T-helper 22 cell (primary cell): Measurements from ENCODE around the gene ANO10.
"Not testable (repeated sequence)": the region's sequence is repeated elsewhere in the genome, so short reads cannot be mapped to it uniquely, and the experiment has no call there.

ENCODE experiments used
- DNase-seq: peaks from one replicate; pipeline ENCODE4 v3.0.0-alpha.2; 2020; ENCODE audit warnings: low read depth

ANO10 gene

DNA sequence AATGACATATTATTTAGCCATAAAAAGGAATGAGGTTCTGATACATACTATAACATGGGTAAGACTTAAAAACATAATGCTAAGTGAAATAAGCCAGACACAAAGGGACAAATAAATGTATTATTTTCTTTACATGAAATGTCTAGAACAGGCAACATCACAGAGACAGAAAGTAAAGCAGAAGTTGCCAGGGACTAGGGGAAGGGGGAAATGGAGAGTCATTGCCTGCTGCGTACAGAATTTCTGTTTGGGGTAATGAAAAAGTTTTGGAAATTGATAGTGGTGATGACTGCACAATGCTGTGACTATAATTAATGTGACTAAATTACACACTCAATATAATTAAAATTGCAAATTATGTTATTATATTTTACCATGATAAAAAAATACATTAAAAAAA is 99.9 kb downstream of the ANO10 start:
- no peak for DNase-seq

DNA sequence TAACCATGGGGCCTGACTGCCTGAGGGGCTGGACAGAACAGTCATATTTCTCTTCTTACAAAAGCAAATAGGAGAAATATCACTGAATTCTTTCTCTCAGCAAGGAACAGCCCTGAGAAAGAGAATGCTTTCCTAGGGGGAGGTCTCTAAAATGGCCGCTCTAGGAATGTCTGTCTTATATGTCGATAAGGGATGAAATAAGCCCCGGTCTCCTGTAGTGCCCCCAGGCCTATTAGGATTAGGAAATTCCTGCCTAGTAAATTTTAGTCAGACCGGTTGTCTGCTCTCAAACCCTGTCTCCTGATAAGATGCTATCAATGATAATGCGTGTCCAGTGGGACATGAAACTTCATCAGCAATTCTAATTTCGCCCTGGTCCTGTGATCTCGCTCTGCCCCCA is 103.3 kb downstream of the ANO10 start:
- not testable (repeated sequence) for DNase-seq

DNA sequence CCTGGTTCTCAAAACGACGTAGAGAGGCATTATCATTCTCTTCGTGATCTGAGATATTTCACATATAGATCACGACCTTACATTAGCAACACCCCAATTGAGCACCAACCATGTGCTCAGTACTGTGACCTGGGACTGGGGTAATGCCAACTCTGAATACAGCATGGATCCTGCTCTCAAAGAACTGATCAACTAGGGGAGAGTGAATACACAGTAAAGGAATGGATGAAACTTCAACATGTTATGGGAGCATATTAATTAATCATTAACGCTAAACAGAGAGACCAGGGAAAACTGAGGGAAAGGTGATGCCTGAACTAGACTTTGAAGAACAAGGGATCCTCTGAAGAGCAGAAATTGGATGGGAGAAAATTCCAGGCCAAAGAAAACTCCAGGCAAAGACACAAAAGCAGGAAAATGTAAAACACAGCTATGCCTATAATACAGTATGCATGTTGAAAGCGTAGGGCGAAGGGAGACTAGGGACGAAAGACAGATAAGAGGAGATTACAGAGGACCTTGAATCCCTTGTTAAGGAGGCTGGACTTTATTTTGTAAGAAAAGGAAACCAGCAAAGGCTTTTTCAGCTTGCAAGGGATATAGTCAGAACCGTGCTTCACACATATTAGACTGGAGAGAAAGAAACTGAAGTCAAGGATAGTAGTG is 105.7 kb downstream of the ANO10 start:
- no peak for DNase-seq

DNA sequence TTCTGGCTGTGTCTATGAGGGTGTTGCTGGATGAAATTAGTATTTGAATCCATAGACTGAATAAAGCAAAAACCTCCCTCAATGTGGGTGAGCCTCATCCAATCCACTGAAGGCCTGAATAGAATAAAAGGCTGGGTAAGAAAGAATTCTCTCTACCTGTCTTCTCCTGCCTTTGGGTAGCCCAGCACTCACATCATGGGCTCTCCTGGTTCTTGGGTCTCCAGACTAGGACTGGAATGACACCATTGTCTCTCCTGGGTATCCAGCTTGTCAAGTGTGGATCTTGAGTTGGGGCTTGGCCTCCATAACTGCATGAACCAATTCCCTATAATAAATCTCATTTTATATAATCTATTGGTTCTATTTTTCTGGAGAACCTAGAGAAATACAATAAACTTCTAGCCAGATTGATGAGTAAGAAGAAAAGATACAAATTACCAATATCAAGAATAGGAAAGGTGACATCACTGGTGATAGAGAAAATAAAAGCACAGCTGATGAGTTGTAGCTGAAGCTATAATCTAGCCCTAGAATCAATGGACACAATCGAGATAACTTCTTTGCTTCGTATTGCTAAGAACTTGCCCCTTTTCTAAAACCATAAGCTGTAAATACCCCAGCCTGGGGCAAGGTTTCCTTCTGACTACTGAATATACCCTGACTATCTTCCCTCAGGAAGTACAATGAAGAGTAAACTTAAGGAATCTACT is 106.4 kb downstream of the ANO10 start:
- no peak for DNase-seq

DNA sequence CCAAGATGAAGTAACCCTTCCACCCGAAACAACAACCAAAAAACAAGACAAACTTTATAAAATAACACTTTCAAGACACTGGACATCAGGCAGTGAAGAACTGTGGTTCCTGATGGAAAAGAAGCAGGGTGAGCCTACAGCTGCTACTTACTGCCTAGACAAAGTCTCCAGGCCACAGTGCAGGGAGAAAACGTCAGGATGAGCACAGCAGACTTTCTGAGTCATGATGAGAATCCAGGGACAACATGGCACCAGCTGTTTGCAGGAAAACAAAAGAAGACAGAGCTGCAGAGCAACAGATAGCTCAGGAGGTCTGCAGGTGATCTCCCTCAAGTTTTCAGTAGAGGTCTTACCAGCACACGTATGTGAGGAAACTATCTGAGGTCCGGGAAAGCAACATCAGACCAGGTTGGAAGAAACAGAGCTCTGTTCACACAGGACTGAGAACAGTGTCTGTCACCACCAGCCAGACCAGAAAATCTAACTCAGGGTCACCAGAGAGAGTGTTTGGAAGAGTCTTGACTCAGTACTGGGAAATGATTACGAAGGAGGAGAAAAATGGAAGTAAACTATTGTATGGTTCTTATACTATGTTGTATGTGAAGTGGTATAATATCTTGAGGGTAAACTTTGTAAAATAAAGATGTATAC is 108.9 kb downstream of the ANO10 start:
- DNase-seq, result no peak

DNA sequence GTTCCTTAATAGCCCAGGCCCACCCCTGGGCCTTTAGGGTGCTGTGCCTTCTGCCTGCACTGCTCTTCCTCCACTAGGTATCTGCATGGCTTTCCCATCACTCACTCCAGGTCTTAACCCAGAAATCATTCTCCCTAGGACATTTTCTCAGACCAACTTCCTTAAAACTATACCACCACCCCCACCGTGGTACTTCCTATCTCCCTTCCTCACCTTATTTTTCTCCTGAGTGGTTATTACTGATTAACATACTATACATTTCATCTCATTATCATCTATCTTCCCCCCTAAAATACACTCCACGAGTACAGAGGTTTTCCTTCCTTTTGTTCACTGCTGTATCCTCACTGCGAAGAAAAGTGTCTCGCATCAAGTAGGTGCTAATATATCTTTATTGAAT is 115.2 kb downstream of the ANO10 start:
- no peak for DNase-seq

DNA sequence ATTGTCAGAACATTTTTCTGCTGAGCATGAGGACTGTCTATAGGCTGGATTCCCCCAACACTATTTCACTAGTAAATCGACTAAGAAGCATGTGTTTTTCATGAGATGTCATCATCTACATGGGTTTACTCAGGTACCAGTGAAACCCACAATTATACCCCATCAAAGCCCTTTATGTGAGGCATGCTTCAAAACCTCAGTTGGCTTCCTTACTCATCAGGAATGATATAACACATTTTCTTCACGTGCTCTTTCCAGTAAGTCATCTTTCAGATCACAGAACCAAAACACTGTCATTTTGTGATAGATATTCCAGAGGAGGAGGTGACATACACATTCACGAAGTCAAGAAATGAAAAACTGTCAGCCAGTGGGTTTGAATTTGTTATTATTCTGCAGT is 116.5 kb downstream of the ANO10 start:
- DNase-seq, result no peak

DNA sequence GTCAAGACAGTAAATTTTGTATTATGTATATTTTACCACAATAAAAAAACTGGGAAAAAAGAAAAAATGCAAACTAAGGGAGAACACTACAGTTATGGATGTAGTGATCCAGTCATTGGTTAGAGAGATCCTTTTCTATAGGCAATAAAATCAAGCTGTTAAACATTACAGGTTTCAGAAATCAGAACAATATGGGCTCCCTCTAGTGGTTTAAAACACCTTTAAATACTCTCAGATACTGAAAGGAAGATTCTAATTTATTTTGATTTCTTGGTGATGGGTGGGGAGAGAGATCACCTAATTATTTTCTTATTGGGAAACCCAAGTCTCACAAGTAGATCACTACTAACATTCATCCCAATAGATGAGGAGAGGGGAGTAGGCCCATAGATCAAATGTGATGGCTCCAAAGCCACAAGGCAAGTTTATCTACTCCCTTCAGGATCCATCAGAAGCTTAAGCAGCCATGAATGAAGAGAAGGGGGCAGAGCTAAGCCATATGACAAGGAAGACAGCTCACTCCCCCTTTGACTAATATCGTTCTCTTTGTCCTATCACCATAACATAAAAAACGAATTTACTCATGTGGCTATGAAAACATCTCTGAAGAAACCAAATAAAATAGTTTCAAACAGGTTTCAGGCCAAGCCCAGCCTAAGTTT is 118.6 kb downstream of the ANO10 start:
- no peak for DNase-seq

DNA sequence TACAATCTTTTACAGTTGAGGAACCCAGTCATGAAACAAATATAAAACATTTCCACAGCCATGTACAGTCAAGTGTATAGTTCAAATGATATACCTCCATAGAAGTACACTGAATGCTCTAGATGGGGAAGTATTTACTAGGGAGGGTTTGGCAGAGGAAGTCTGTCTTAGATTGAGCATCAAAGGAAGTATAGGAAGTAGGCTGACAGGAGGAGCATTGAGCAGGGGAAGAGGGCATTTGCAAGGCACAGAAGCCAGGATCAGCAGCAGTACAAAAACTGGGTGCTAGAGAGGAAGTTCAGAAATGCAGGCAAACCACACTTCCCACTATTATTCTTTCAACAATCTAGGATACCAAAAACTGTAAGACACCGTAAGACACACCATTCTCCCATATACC is 122.6 kb downstream of the ANO10 start:
- DNase-seq, result no peak

DNA sequence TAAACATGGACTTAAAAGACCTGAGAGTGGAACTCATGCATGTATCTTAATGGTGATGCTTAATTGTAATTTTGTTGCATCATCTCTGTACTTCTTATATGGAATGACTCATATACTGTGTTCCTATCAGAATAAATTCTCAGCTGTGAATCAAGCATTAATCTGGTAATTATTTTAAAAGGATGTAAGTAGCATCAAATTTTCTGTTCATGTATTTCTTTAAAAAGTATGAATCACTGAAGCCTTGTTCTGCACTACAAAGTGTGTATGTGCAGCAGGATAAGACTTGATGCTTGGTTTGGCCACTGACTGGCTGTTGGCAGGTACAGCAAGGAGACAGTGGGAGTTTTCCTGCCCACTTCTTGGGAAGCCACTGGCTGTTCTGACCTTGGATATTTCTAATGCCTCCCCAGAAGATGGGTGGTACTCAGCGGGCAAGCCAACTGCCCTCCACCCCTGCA is 123.9 kb downstream of the ANO10 start:
- no peak for DNase-seq

DNA sequence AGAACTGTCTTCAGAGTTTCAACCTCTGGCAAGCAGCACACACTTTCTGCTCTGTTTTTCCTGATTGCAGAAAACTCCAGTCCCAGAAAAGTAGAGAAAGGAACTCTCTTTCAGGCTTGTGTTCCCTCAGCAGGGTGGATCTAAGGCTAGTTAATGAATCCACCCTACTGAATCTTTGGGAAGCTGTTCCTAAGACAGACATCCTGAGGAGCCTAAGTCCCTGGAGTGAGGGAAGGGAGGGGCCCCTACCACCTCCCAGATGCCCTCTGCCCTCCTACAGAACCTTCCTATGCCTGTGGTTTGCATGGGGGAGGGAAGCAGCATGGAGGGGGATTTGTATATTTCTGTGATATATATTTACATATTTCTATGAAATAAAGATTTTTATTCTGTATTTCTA is 124.4 kb downstream of the ANO10 start:
- no peak for DNase-seq

DNA sequence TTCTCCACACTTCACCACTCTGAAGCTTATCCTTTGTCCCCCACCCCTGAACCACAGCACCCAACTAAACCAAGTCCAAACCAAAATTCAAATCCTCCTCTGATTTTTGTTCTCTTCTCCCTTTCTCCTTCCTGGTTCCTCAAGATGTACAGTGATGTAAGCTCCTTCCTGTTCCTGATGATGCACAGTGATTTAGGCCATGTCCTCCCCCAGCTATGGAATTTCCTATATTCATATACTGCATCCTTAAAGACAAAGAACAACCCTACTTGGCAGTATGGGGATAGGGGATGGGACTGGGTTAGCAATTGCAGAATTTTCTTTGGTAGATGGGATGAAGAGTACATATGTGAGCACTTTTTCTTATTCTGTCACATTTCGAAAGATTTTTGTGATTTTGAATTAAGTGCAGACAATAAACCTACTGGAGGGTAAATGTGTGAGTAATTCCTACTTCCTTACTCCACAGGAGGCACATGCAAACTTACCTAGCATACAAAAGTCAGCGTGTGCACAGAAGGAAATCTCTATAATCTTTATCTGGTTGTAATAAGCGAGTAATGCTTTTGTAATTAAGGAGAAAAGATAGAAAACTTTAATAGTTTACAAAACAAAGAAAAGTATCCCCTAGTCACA is 125.0 kb downstream of the ANO10 start:
- no peak for DNase-seq

DNA sequence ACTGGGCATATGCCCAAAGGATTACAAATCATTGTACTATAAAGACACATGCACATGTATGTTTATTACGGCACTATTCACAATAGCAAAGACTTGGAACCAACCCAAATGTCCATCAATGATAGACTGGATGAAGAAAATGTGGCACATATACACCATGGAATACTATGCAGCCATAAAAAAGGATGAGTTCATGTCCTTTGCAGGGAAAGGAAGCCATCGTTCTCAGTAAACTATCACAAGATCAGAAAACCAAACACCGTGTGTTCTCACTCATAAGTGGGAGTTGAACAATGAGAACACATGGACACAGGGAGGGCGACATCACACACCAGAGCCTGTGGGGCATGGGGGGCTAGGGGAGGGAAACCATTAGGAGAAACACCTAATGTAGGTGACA is 128.9 kb downstream of the ANO10 start:
- DNase-seq, result not testable (repeated sequence)

DNA sequence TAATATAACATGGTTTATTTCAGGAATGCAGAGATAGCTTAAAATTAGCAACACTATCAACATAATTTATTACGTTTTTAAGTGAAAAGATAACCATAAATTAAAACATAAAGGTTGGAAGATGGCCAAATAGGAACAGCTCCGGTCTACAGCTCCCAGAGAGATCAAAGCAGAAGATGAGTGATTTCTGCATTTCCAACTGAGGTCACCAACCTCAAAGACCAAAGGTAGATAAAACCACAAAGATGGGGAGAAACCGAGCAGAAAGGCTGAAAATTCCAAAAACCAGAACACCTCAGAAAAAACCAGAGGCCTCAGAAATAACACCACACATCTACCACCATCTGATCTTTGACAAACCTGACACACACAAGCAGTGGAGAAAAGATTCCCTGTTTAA is 130.0 kb downstream of the ANO10 start:
- DNase-seq, result not testable (repeated sequence)

DNA sequence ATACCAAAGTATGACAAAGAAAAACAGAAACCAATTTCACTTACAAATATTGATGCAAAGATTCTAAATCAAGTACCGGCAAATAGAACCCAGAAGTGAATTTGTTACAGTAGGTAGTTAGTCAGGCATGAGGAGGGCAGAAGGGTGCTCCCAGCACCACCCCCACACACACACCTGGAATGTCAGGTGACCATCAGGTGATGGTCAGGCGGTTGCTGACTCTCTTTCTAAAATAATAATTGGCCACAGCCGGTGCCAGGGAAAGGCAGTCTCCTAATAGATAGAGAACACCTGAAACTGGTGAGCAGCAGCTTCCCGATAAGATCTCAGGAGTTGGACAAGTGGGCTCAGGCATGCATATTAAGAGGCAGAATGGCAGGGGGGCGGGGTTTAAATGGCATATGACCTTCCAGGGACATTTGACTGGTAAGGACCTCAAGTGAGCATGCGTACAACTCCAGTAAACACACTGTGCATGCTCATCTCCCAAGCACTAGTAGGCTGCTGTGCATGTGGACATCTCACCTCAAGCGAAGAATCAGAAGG is 131.1 kb downstream of the ANO10 start:
- DNase-seq, result no peak

DNA sequence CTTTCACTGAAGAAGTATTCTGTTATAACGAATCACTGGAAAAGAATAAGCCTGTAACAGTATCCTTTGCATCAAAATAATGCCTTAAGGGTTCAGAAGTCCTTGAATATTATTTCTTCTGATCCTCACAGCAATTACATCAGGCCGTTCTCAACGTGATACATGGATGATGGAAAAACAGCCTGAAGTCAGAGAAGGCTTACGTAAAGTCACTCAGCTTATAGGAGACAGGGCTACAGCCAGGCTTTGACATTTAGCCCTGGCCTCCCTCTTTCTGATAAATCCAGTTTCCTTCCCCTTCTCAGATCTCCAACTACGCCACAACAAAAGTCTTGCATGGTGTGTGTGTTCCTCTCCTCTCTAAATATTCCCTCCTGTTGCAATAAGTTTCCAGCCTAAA is 131.9 kb downstream of the ANO10 start:
- DNase-seq, result no peak

DNA sequence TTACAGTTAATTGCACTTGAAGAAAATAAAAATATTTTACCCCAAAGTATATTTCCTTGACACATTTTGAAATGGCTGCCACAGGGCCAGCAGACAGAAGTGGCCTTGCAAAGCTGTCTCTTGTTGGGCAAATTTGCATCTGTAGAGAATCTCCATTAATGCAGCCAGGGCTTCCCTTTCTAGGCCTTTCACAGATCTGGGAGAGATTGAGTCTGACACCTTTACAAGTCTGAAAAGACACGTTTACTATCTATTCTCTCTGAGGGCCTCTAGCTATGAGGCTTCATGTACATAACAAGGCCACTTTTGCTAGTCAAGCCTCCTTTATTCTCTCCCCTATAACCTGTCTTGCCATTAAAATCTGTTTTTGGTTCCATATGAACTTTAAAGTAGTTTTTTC is 135.9 kb downstream of the ANO10 start:
- no peak for DNase-seq

DNA sequence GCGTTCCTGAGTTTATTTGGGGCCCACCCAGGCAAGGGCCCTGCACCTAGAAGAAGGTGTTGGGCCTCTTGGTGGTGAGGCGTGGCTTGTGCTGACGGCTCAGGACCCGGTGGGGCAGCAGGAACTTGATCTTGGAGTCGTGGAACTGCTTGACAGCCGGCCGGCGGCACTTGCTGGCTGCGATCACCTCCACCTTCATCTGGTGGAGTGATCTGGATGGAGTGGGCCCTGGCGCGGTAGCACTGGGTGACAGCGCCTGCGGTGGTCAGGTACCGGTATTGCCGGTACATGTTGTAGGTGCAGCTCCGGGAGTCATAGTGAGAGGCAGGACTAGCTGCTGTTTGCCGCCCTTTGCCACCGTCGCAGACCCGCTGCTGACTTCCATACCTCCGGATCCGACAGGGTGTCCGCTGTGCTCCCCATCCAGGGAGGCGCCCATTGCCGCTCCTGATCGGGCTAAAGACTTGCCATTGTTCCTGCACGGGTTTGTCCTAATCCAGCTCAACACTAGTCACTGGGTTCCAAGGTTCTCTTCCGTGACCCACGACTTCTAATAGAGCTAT is 136.8 kb downstream of the ANO10 start:
- no peak for DNase-seq

DNA sequence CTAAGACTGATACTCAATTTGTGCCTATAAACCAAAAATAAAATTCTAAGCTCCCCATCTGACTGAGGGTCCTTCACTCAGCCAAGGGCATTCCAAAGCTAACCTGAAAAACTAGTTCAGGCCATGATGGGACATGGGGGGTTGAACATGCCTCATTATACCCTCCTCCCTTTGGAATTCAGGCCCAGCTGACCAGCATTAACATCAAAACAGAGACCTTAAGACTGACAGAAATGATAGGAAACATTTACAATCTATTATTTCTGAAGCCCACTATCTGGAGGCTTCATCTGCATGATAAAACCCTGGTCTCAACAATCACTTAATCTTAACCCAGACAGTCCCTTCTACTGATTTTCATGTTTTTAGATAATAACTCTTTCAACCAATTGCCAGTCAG is 140.4 kb downstream of the ANO10 start:
- DNase-seq, result no peak

DNA sequence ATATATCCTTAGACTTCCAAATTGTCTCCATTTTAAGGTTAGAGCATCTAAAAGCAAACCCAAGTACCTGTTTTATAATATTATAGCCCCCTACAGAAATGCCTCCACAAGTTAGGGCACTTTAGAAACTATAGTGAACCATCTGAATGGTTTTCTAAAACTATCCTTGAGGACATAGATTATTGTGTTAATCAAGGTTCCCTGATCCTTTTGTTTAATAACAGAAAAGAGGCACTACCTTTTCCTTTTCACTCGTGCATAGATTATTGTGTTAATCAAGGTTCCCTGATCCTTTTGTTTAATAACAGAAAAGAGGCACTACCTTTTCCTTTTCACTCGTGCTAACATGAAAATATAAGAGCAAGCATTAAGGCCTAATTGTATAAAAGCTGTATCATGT is 143.0 kb downstream of the ANO10 start:
- DNase-seq, result not testable (repeated sequence)

DNA sequence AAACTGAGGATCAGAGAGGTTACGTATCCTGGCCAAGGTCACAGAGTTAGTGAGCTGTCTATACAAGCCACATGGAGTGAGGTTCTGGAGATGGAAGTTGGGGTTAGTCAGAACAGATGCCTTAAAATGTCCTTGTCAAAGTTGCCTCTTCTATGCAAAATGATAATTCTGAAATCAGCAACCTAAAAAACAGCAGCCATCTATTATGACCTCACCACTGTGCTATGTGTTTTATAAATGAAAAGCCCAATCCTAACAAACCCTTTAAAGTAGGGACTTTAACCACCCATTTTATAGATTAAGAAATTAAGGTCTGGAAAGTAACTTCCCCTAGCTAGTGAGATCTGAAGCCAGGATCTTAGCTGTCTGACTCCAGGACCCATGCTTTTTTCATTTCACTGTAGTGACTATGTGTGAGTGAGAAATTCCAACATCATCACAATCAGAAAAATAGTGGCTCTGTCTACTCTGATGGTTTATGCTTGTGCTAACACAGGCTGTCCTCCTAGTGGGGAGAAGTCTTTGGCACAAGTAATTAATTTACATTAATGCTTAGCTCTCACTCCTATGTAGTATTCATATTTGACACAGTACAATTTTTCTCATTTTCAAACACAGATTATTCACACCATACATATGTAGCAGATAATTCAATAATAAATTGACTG is 143.6 kb downstream of the ANO10 start:
- DNase-seq, result no peak
